Activated CD4-positive, alpha-beta T cell treated with anti-CD3 and anti-CD28 coated beads, Interleukin-2, amount 50 U/mL, for 1 hour (primary cell): ENCODE data around the gene CYP21A2.
"Not testable (repeated sequence)": the region's sequence is repeated elsewhere in the genome, so short reads cannot be mapped to it uniquely, and the experiment has no call there.

Source experiments
- DNase-seq: peaks from one replicate; pipeline ENCODE4 v3.0.0-alpha.2; 2020

The CYP21A2 gene

DNA sequence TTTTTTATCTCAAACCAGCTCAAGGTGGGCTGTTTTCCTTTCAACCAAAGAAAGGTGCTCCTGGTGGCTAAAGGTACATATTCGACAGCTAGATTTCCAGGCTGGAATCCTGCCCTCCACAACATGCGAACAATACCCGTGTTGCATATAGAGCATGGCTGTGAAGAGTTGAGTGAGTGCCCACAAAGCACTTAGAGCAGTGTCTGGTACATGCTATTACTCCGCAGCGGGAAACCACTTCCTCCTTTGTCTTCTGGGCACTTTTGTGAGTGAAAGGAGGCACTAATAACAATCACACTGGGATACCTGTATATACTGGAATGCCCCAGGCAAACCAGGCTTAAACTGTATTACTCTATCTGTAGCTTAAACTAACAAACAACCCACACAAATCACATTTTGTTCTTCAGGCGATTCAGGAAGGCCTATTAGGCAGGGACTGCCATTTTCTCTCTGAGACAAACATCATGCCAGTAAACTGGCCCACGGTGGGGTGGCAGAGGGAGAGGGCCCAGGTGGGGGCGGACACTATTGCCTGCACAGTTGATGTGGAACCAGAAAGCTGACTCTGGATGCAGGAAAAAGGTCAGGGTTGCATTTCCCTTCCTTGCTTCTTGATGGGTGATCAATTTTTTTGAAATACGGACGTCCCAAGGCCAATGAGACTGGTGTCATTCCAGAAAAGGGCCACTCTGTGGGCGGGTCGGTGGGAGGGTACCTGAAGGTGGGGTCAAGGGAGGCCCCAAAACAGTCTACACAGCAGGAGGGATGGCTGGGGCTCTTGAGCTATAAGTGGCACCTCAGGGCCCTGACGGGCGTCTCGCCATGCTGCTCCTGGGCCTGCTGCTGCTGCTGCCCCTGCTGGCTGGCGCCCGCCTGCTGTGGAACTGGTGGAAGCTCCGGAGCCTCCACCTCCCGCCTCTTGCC lies at the start of gene CYP21A2:
CYP21A2 (plus strand) TSS at position 818 of the 927 bp plus-strand sequence; CDS start at position 826, 8 bp downstream.
- not testable (repeated sequence) for DNase-seq

DNA sequence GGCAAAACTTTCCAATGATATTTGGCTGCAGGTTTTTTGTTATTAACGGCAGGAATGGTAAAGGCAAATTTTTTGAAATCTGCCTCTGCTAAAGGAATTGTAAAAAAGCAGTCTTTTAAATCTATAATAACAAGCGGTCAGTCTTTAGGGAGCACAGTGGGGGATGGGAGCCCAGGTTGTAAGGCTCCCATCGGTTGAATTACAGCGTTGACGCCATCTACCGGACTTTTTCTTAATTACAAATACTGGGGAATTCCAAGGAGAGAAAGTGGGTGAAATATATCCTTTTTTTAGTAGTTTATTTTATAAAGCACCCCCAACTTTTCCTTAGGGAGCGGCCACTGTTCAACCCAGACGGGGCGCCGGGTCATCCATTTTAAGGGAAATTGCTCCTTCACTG lies 48.9 kb upstream of the CYP21A2 start:
- not testable (repeated sequence) for DNase-seq

DNA sequence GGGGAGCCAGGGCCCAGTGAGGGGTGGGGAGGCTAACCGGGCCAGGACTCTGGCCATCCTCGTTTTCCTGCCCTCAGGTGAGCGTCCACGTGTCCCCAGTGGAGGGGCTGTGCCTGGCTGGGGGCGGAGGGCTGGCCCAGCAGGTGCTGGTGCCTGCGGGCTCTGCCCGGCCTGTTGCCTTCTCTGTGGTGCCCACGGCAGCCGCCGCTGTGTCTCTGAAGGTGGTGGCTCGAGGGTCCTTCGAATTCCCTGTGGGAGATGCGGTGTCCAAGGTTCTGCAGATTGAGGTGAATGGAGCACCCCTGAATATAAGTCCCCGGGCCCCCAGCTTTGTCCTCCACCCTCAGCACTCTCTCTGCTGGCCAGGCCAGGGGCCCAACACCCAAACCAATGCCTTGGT lies 43.8 kb upstream of the CYP21A2 start:
- not testable (repeated sequence) for DNase-seq

DNA sequence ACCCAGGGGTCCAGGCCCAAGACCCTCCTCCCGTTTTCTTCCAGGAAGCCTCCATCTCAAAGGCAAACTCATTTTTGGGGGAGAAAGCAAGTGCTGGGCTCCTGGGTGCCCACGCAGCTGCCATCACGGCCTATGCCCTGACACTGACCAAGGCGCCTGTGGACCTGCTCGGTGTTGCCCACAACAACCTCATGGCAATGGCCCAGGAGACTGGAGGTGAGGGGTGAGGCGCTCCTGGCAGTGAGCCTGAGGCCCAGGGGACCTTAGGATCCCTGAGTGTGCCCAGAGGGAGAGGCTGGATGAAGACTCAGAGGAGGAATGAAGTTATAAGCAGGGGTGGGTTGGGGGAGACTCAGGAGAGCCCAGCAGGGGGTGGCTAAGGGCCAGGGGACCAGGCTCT lies 41.8 kb upstream of the CYP21A2 start:
- DNase-seq = not testable (repeated sequence)

DNA sequence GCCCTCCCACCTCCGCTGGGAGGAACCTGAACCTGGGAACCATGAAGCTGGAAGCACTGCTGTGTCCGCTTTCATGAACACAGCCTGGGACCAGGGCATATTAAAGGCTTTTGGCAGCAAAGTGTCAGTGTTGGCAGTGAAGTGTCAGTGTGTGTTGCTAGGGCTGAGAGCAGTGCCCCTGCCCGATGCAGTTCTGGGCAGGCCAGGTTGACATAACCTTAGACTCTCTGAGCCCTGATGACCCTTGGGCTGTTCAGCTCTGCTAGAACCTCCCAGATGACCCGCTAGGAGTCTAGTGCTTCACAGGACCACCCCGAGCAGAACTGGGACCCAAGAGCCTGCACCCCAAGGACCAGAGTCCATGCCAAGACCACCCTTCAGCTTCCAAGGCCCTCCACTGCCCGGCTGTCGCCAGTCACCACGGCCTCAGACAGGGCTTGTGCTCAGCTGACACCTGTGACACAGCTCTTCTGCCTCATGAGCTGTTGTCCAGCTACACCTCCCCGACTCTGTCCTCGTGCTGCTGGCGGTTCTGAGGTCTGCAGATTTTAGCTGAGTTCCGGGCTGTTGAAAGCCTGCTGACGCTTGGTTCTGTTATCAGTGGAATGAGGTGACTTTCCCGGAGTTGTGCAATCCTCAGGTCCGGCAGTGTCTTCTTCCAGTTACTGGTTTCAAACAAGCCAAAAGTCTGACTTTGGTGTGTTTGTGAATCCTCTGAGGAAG lies 35.5 kb upstream of the CYP21A2 start:
- not testable (repeated sequence) for DNase-seq

DNA sequence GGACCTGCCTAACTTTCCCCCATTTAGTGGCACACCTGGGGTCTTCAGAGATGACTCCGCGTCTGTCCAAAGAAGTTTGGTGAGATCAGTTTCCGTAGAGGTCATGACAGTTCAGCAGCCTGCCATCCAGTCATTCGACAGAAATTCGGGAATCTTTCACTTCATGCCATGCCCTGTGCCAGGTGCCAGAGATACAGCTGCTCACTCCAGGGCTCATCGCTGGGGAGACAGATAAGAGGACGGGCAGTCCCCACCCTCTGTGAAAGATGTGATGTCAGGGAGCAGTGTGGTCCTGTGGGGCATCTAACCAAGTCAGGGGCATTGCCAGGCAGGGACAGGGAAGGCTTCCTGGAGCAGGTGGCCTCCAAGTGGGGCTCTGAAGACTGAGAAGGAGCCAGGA lies 34.9 kb upstream of the CYP21A2 start:
- not testable (repeated sequence) for DNase-seq

DNA sequence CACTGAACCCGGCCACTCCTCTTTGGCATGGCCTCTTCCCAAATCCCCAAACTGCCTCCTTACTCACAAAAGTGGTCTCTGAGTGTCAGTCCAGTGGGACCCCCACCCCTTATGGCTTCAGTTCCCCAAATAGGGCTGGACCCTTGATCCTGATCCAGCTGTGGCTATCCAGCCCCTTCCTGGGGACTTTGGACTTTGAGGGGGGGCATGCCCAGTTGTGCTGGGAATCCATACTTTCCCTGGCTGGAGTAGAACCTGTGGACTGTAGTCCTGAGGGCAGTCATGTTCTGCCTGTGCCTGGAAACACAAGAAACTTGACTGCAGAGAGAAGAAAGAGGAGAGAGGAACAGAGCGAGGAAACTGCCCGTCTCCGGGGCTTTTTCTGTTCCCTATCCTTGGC lies 33.8 kb upstream of the CYP21A2 start:
- DNase-seq = not testable (repeated sequence)

DNA sequence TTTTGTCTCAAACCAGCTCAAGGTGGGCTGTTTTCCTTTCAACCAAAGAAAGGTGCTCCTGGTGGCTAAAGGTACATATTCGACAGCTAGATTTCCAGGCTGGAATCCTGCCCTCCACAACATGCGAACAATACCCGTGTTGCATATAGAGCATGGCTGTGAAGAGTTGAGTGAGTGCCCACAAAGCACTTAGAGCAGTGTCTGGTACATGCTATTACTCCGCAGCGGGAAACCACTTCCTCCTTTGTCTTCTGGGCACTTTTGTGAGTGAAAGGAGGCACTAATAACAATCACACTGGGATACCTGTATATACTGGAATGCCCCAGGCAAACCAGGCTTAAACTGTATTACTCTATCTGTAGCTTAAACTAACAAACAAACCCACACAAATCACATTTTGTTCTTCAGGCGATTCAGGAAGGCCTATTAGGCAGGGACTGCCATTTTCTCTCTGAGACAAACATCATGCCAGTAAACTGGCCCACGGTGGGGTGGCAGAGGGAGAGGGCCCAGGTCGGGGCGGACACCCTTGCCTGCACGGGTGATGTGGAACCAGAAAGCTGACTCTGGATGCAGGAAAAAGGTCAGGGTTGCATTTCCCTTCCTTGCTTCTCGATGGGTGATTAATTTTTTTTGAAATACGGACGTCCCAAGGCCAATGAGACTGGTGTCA lies 33.2 kb upstream of the CYP21A2 start:
- not testable (repeated sequence) for DNase-seq

DNA sequence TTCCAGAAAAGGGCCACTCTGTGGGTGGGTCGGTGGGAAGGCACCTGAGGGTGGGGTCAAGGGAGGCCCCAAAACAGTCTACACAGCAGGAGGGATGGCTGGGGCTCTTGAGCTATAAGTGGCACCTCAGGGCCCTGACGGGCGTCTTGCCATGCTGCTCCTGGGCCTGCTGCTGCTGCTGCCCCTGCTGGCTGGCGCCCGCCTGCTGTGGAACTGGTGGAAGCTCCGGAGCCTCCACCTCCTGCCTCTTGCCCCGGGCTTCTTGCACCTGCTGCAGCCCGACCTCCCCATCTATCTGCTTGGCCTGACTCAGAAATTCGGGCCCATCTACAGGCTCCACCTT lies 32.7 kb upstream of the CYP21A2 start:
- DNase-seq = not testable (repeated sequence)

DNA sequence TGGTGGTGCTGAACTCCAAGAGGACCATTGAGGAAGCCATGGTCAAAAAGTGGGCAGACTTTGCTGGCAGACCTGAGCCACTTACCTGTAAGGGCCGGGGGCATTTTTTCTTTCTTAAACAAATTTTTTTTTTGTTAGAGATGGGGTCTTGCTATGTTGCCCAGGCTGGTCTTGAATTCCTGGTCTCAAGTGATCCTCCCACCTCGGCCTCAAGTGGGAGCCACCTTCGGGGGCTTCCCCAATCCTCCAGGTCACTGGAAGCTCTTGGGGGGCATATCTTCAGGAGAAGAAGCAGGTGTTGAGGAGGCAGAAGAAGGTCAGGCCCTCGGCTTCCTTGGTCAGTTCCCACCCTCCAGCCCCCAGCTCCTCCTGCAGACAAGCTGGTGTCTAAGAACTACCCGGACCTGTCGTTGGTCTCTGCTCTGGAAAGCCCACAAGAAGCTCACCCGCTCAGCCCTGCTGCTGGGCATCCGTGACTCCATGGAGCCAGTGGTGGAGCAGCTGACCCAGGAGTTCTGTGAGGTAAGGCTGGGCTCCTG lies 32.2 kb upstream of the CYP21A2 start:
- DNase-seq = not testable (repeated sequence)

DNA sequence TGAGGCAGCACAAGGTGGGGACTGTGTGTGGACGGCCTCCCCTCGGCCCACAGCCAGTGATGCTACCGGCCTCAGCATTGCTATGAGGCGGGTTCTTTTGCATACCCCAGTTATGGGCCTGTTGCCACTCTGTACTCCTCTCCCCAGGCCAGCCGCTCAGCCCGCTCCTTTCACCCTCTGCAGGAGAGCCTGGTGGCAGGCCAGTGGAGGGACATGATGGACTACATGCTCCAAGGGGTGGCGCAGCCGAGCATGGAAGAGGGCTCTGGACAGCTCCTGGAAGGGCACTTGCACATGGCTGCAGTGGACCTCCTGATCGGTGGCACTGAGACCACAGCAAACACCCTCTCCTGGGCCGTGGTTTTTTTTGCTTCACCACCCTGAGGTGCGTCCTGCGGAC lies 31.1 kb upstream of the CYP21A2 start:
- not testable (repeated sequence) for DNase-seq

DNA sequence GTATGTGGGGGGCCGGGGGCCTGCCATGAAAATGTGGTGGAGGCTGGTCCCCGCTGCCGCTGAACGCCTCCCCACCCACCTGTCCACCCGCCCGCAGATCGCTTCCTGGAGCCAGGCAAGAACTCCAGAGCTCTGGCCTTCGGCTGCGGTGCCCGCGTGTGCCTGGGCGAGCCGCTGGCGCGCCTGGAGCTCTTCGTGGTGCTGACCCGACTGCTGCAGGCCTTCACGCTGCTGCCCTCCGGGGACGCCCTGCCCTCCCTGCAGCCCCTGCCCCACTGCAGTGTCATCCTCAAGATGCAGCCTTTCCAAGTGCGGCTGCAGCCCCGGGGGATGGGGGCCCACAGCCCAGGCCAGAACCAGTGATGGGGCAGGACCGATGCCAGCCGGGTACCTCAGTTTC lies 30.2 kb upstream of the CYP21A2 start:
- not testable (repeated sequence) for DNase-seq

DNA sequence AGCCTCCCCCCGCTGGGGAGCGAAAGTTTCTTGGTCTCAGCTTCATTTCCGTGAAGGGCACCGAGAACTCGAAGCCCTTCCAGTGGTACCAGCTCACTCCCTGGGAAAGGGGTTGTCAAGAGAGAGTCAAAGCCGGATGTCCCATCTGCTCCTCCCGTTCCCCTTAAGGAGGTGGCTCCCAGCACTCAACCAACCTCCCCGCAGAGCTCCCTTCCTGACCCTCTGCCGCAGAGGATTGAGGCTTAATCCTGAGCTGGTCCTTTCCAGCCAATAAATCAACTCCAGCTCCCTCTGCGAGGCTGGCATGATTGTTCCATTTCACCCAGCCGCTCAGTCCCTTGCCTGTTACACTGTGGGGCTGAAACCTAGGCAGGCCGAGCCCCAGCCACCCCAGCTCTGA lies 29.6 kb upstream of the CYP21A2 start:
- not testable (repeated sequence) for DNase-seq

DNA sequence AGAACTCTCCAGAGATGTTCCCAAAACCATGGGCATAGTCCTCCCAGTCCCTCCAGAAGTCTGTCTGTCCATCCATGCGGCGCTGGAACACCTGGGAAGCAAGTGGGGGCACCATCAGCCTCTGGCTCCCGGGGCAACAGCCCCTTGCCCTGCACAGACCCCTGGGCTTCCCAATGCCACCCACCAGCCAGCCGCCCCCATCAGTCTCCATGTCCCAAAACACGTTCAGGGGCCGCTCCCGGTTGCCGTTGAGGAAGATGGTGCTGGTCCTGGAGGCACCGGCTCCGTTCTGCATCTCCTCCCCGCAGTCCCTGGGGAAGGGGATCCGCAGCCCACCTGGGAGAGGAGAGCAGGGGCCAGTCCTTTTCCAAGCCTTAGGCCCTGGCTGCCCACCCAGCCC lies 28.7 kb upstream of the CYP21A2 start:
- not testable (repeated sequence) for DNase-seq

DNA sequence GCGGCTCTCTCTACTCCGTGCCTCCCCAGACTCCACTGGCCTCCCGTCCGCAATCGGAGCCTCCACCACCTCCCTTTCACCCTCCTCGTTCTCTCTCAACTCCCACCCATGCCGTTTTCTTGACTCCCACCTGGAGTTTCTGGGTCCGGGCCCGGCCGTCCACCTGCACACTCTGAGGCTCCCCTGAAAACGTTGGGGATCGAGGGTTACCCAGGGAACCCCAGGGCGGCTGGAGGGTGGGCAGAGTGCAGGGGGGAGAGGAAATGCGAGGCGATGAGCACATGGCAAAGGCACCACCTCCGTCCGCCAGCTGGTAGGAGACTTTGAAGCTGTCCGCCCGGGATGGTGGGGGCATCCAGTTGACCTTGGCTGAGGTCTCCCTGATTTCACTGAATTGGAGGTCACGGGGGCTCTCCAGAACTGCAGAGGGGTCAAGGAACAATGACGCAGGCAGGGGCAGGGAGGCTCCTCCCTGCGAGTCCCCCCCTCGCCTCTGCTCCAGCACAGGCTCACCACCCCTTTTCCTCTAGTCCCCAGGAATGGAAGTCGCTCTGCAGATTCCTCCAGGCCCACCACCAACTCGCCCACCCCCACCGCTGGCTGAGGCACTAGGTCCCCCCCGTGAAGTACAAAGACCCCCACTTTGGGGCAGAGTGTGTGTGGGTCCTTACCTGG lies 27.2 kb upstream of the CYP21A2 start:
- DNase-seq = not testable (repeated sequence)

DNA sequence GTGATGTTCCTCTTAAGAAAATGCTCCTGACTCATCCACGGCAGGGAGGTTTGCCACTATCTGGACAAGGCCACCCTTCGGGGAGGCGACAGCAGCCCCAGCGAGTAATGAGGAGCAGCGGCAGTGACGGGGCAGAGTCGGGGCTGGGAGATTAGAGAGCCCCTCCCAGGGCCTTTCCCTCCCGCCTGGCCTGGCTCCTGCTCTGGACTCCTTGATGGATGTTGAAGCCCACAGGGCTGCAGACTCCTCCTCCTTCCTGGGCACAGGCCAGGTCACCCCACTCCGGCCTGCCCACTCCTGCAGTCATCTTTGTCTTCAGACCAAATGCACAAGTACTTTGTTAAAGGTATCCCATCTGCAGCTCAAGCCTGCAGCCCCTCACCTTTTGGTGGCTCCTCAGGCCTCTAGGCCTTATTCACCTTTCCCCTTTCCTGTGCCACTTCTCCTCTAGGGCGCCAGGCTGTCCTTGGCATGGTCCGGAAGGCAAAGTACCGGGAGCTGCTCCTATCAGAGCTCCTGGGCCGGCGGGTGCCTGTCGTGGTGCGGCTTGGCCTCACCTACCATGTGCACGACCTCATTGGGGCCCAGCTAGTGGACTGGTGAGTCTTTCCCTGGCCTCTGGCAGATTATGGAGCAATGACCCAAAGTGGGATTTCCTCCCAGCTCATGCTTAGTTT lies 25.1 kb upstream of the CYP21A2 start:
- DNase-seq = not testable (repeated sequence)

DNA sequence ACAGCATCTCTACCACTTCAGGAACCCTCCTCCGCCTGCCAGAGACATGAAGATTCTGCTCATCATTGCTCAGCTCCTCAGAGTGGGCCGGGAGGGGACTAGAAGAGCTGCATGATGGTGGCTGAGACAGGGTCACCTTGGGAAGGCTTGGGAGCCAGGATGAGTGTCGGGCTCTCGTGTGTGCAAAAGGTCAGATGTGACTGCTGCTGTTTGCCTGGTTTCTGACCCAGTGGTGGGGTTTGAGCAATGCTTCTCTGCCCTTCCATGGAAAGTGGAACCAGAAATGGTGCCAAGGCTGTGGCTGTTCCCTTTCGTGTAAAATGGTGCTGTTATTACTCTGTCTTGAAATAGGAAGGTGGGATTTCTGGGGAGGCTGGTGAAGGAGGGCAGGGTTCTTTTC lies 24.5 kb upstream of the CYP21A2 start:
- DNase-seq = not testable (repeated sequence)

DNA sequence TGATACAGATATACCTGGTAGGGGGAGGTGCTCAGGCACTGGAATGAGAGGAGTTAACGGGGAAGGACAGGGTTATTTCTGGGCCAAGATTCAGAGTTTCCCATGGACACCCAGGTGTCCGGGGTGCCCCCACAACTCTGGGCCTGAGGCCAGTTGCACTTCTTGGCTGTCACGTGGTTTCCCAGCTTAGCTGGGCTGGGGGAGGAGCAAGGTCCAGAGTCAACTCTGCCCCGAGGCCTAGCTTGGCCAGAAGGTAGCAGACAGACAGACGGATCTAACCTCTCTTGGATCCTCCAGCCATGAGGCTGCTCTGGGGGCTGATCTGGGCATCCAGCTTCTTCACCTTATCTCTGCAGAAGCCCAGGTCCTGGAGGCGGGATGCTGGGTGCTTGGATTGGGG lies 23.7 kb upstream of the CYP21A2 start, which contains the start of gene C4B:
C4B (plus strand) TSS at position 249 of the 400 bp plus-strand sequence; CDS start at position 300, 51 bp downstream.
- not testable (repeated sequence) for DNase-seq

DNA sequence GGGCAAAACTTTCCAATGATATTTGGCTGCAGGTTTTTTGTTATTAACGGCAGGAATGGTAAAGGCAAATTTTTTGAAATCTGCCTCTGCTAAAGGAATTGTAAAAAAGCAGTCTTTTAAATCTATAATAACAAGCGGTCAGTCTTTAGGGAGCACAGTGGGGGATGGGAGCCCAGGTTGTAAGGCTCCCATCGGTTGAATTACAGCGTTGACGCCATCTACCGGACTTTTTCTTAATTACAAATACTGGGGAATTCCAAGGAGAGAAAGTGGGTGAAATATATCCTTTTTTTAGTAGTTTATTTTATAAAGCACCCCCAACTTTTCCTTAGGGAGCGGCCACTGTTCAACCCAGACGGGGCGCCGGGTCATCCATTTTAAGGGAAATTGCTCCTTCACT lies 16.1 kb upstream of the CYP21A2 start:
- not testable (repeated sequence) for DNase-seq

DNA sequence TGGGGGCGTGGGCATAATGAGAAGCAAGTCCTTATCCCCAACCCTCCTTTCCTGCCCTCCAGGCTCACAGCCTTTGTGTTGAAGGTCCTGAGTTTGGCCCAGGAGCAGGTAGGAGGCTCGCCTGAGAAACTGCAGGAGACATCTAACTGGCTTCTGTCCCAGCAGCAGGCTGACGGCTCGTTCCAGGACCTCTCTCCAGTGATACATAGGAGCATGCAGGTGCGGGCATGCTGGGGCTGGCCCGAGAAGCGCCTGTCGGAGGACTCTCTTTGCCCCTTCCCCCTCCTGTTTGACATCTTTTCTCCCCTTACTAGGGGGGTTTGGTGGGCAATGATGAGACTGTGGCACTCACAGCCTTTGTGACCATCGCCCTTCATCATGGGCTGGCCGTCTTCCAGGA lies 9.6 kb upstream of the CYP21A2 start:
- not testable (repeated sequence) for DNase-seq

DNA sequence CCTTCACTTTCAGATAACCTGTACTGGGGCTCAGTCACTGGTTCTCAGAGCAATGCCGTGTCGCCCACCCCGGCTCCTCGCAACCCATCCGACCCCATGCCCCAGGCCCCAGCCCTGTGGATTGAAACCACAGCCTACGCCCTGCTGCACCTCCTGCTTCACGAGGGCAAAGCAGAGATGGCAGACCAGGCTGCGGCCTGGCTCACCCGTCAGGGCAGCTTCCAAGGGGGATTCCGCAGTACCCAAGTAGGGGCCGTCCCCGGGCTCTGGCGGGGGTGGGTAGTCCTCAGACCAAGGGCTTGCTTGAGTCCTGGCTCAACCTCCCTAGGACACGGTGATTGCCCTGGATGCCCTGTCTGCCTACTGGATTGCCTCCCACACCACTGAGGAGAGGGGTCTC lies 8.7 kb upstream of the CYP21A2 start:
- DNase-seq = not testable (repeated sequence)
